Glomerular visceral epithelial cell (primary cell): Measurements from ENCODE around the gene GALNT15.

Experiments
- DNase-seq: peaks from one replicate; pipeline ENCODE4 v3.0.0-alpha.2; 2016; ENCODE audit errors: extremely low spot score

The GALNT15 gene

DNA sequence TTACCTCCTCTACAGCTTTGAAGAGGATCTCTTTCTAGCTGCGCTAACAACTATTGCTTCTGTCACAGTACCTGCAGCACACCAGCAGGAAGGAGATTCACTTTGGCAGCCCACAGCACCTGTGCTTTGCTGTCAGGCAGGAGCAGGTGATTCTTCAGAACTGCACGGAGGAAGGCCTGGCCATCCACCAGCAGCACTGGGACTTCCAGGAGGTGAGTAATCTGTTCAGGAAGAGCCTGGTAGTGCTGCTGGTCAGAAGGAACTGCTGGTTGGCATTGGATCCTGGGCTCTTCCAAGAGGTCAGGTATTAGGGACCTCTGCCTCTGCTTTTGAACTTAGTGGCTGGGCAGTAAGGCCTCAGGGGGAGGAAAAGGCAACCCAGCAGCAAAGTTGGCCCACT is 48.1 kb downstream of the GALNT15 start:
- no peak for DNase-seq

DNA sequence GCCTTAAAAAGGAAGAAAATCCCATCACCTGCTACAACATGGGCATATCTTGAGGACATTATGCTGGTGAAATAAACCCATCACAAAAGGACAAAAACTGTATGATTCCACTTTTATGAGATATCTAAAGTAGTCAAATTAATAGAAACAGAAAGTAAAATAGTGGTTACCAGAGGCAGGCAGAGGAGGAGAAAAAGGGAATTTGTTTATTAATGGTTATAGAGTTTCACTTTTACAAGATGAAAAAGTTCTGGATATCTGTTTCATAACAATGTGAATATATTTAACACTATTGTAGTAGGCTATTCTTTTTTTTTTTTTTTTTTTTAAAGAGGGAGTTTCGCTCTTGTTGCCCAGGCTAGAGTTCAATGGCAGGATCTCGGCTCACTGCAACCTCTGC is 49.8 kb downstream of the GALNT15 start:
- DNase-seq: no peak

DNA sequence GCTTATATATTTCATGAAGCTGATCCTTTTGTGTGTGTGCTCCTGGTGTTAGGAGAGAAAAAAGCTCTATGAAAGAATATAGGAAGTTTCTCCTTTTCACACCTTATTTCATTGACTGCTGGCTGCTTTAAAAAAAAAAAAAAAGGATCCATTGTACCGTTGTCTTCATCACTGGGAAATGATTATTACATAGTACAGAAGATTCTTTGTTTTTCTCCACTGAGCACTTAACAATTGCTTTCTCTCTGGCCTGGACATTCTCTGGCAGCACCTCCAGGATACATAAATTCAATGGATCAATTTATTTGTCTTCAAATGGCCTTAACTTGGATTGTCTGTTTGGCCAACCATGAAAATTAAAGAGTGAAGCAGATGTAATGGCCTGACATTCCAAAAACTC is 53.1 kb downstream of the GALNT15 start:
- no peak for DNase-seq

DNA sequence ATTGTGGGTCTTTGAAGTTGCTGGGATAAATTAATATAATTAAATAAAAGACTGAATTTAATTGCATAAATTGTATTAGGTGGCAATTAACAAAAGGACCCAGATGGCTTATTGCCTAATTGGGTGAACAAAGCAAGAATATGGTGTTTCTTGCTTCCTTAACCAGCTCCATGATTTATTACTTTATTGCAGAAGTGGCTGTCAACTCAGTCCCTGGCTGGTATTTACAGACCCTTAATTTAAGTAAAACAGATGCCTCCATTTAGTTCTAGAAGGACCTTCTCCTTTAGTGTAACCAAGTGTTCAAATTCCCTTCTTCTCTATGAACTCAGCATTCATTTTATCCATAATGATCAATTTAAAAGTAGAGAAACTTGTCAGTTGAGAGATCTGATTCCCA is 55.2 kb downstream of the GALNT15 start:
- no peak for DNase-seq

DNA sequence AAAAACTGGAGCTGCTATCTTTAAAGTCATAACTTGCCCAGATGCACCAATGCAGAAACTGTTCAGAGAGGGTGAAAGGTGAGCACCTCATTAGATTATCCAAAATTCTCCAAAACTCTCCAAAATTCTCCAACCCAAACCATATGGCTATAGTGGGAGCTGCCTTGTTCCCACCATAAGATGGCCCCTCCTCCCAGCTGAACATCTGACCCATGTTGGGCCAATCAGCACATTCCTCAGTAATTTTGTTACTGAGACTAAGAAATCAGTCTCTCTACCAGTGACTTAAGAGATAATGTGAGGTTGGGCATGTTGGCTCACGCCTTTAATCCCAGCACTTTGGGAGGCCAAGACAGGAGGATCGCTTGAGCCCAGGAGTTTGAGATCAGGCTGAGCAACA is 57.5 kb downstream of the GALNT15 start:
- no peak for DNase-seq

DNA sequence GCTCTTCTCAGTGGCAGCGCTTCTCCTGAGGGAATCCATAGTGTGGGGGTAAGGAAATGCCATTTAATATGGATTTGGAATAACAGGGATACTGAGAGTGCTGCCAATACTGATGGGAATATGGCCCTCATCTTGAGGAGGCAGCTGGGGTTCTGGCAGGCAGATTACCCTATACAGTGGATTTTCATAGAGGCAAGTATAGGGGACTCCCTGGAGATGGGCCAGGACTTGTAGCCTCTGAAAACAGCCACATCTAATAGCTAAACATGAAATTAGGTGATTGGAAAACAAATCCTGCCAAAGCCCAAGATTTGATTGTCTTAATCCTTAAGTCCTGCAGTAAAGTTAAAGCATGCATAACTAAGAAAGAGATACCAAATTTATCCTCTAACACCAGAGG is 59.3 kb downstream of the GALNT15 start:
- no peak for DNase-seq

DNA sequence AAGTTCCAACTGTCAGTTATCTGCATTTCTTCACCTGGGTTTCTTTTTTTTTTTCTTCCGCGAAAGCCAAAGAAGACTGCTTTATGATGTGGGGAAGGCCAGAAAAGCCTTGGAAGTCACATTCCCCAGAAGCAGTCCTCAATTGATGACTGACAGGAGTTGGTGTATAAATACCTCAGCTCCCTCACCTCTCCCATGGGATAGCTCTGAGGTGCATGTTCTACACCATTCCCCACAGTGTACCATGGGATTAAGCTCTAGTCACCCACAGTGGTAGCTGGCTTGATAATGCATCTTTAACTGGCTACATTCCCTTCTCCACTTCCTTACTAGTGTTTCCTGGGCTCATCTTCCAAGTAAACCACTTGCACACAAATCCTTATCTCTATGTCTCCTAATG is 59.8 kb downstream of the GALNT15 start:
- no peak for DNase-seq

DNA sequence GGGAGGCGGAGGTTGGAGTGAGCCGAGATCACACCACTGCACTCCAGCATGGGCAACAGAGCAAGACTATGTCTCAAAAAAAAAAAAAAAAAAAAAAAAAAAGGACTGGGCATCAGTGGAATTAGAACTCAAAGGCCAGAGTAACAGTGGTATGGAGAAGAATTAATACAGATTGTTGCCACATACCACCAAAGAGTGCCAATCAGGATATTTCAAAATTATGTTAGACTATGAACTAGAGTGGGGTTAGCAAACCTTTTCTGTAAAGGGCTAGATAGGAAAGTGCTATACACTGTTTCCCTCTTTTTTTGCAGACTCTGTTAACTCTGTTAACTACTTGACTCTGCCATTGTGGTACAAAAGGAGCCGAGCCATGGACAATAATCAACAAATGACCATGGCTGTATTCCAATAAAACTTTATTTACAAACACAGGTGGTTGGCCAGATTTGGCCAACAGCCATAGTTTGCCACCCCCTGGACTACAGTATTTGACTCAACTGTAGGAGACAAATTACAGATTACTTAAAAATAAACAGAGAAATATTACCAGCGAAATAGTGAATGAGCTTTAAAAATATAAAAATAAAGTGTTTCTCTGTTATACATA is 61.7 kb downstream of the GALNT15 start:
- no peak for DNase-seq

DNA sequence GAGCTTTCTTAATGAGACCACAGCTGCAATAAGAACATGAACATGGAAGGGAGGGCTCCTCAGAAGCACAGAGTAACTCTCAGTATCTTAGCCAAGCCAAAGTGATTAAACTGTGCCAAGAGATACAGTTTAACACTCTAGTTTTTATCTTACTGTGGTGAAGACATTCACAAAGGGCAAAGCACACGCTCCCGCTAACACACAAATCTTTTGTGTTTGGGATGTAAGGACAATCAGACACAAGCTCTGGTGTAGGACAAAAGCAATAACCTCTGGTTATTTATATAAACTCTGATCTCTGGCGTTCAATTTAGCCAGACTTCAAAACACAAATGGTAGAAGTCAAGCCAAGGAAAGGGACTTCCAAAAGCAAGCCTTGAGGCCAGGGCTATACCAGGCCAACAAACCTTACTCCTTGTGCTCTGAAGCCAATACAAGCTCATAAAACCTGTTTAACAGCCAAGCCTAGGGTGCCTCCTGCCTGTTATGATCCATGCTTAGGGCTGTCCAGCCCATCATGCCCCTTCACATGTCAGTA is 62.4 kb downstream of the GALNT15 start:
- no peak for DNase-seq

DNA sequence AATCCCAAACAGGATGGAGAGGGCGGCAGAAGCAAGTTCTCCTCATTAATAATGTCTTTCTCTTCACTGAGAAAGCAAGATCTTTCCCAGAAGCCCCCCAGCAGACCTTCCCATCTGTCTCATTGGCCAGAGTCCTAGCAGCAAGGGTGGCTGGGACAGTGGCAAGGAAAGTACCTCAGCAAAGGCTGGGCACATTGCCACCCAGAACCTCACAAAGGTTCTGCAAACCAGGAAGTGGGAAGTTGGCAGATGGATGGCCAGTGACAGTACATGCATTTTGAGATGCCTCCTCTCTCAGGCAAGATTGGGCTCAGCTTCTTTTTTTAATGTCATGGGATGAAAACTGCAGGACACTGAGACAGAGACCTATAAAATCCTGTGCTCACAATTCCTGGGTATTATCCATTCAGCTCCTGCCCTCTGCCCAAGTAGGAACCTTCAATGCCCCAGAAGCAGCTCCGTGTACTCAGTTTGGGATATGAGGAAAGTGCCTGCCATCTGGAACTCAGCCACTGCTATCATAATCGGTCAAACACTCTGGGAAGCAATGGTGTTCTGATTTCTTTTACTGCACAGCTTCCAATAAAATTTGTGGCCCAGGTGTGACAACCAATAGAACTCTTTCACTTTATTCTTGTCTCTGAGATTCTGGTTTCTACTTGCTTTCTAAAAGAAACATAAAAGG is 64.7 kb downstream of the GALNT15 start:
- no peak for DNase-seq

DNA sequence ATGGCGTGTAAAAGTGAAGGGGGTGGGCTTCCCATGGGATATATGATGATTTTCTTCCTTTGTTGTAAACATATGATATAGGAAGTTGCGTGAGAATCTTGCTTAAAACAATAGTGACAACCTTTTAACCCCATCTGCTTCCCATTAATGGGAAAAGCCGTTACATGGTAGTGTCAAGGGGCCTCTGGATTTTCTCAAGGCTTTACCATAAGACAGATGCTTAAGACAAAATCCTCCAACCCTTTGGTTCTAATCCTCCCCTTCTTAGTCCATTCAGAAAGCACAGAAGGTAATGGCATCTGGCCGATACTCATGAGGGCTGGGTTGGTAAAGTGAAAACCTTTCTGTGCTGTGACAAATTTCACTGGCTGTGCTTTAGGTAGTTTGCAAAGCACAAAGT is 65.3 kb downstream of the GALNT15 start:
- DNase-seq: no peak

DNA sequence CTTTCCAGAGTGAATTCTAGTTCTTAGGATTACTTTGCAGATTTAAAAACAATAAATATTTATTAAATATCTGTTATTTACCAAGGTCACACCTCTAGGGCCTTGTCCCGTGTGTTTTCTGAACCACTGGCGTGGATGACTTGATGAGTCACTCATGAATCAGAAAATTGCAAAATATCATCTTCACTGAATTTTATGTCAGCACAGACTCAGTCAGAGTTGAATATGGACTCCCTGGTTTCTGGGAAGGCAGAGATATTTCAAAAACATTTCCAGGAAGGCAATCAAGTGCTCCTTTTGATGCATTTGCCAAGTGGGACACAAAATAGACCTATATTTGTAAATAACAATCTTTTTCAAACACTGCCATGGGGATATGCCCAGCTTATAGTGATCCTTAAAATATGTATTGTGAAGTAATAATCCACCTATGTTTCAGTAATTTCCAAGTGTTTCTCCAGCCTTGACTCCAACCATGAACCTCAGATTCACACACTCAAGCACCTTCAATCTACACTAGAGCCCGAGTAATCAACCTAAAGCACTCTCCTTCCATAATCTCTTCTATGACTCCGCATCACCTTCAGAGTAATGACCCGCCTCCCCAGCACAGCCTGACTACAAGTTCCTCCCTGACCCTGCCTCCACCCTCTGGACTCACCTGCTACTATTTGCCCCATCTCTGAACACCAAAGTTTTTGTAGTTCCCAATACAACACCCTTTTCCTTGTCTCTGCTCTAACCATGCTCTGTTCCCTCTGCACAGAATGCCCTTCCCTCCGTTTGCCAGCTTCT is 65.9 kb downstream of the GALNT15 start:
- DNase-seq: peak; percentile 17

DNA sequence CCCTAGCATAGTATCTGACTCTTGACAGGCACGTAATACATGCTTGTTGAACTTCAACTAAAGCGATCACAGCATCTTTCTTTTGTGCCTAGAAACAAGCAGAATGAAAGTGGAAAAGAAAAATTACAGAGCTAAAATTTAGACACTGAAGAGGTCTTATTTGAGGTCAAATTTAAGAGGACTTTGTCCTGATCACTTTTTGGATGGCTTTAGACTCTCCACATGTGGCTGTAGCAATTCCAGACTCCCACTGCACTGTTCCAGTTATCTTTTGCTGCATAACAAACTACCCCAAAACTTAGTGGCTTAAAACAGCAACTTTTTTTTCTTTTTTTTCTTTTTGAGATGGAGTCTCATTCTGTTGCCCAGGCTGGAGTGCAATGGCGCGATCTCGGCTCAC is 66.7 kb downstream of the GALNT15 start:
- no peak for DNase-seq

DNA sequence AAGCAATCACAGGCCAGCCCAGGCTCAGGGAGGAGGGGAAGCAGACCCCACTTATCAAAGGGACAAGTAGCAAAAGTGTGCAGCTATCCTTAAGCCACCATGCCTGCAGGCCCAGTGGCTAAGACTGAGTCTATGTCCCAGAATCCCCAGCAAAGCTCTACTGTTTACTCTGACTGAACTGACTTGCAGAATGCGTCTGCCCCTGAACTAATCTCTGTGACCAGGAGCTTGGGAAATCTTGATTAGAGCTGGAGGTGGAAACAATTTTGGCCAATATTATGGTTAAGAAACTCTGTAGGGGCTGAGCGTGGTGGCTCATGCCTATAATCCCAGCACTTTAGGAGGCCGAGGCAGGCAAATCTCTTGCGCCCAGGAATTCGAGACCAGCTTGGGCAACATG is 67.7 kb downstream of the GALNT15 start:
- no peak for DNase-seq

DNA sequence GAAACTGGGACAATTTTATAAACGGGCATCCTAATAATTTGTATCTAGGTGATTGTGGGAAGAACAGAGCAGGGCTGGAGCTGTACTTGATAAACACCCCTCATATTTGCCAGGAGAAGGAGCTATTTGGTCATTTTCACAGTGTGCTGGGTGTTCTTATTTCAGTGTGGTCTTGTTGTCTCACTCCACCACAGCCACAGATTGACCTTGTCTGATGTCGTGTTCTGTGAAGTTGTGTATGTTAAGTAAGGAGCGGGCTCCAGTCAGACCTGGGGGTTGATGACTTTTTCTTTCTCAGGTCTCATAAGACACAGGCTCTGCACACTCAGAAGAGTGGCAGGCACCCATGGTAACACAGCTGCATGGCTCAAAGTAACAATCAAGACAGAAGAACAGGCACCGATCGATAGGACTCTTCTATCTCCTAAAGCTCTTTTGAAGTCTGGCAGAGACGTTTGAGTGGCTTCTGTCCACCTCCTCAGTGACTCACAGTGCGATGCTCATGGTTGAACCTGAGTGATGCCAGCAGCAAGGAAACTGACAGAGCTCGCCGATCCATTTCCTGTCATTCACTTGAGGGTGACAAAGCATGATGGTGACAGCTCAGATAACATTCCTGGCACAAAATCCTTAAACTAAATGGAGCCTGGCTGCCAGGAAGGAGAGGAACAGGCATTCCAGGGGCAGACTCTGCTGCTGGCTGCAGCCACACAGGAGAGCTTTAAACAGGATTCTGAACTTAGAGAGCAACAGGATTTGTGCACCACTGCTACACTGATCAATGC is 69.4 kb downstream of the GALNT15 start:
- DNase-seq: peak; percentile 34

DNA sequence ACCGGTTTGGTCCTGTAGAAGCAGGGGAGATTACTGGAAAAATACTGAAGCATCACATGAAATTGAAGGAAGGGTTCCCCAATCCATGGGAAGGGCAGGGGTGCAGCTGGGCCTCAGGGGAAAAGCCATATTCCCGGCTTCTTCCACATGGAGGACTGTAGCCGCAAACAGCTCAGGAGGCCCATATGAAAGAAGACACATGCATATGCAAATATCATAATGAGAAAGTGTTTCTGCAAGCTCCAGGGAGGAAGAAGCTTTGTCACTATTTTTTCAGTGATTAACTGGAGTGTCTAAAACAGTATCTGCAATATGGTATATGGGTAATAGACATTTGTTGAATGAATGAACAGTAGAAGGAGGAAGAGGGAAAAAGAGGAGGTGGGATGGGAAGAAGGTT is 71.1 kb downstream of the GALNT15 start:
- DNase-seq: no peak

DNA sequence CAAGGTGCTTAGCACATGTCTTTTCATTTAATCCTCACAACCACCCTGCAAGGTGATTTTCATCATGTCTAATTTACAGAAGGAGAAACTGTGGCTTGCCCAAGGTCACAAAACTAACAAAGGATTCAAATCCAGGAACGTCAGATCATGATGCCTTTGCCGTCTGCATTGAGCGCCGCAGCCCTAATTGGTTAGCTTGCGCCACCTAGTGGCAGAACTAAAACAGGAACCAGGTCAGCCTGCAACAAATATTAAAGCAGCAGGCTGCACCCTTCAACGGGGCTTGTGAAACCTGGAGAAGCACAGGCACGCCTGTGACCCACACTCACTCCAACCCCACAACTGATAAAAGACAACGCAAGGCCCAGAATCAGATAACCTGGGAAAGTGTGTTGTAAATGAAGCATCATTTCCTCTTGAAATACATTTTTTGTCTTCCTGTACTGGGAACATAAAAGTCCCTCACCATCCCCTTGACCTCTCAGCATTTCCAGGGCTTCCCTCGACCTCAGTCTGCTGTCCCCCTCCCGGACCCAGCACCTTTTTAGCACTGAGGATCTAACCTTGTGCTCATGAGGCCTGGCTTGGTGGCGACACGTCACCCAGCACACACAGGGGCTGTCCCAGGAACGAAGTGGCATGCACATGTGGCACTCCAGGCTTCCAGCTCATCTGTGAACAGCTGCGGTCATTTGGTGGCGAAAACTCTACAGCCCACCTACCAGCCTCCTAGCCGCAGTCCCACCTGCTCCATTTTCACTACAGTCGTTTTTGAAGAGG is 73.0 kb downstream of the GALNT15 start:
- peak; percentile 77 for DNase-seq

DNA sequence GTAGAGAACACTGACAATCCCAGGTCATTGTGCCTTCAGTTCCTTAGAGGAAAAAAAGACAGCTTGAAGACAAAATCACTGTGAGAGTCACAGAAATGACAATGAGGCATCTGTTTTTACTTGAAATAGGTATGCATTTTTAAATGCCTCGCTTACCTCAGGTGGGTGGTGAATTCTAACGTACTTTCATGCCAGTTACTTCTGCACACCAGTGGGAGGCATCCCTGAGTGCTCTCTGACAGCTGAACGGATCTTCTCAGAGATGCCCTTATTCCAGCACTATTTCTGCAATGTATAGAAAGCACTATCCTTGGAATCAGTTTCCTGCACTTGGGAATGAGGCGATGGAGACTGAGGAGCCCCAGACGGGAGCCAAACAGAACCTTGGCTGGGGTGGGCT is 74.1 kb downstream of the GALNT15 start:
- no peak for DNase-seq

DNA sequence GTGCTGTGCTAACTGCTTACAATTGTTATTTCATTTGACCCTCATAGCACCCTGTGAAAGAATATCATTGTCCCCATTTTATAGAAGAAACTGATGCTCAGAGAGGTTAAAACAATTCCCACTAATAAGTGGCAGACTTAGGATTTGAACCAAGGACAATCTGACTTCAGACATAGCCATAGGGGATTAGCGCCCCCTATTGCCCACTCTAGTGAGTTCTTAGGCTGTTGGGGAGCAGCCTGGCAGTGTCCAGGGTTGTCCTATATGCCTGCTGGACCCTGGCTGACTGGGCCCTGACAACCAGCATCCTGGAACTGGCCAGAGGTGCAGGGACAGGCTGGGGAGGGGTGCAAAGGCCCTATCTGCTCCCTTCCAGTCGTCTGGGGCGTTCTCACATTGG is 74.9 kb downstream of the GALNT15 start:
- peak; percentile 30 for DNase-seq

DNA sequence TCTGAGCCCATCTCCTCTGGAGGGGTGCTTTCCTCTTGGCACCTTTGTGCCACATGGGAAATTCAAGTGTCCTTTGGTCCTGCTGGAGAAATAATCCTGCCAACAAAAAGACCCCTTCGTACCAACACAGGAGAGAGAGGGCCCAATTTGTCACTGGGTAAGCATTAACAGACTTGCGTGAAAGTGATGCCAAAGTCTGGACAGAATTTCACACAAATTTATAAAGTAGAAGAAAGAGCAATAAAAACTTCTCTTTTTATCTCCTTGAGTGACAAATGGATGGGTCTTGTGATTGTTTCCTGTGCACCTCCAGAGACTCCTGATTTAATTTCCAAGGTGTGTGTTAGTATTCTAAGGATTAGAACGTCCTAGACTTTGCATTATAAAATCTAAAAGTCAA is 75.4 kb downstream of the GALNT15 start:
- no peak for DNase-seq
